ENCODE measurements around the gene TCF4.

Gene TCF4

GRCh38 chr18:55449412-55450140 is 138.4 kb downstream of the TCF4 start:
- DNase-seq: no peak
- peaks cover 33% of the 10 kb centered on the region for H3K9me3 Mint-ChIP-seq

GRCh38 chr18:55448420-55448819 is 139.6 kb downstream of the TCF4 start:
- Mint-ChIP-seq H3K4me1 (peaks cover 26% of the 10 kb centered on the region), H3K27ac (peak overlapping the region; percentile 62), H3K36me3 (ENCODE audit: low read depth) (peaks cover 66% of the 10 kb centered on the region), H3K9me3 (peaks cover 41% of the 10 kb centered on the region), H3K27me3 (ENCODE audit: low read depth, poor library complexity) (no peaks in the 10 kb centered on the region), H3K4me3 (no peak overlapping the region)
- TF ChIP-seq CTCF (IDR thresholded peaks at IDR 0.05): no peak
- no peak for DNase-seq

More at GRCh38 chr18:55449412-55450140, 138.4 kb downstream of the TCF4 start:
- no peaks in the 10 kb centered on the region for H3K27me3 Mint-ChIP-seq (ENCODE audit: low read depth, poor library complexity)
- peak overlapping the region; percentile 33 for H3K27ac Mint-ChIP-seq
- no peak for TF ChIP-seq CTCF (IDR thresholded peaks at IDR 0.05)
- peaks cover 23% of the 10 kb centered on the region for H3K4me1 Mint-ChIP-seq
- H3K4me3 Mint-ChIP-seq: no peak overlapping the region
- peaks cover 57% of the 10 kb centered on the region for H3K36me3 Mint-ChIP-seq (ENCODE audit: low read depth)

- peaks cover 32% of the 10 kb centered on the region for H3K4me1 Mint-ChIP-seq
- no peak overlapping the region for H3K27ac Mint-ChIP-seq
- H3K9me3 Mint-ChIP-seq: peaks cover 41% of the 10 kb centered on the region
- no peak for TF ChIP-seq CTCF (IDR thresholded peaks at IDR 0.05)
- H3K36me3 Mint-ChIP-seq (ENCODE audit: low read depth): peaks cover 66% of the 10 kb centered on the region
- DNase-seq: no peak
- H3K4me3 Mint-ChIP-seq: no peak overlapping the region
- H3K27me3 Mint-ChIP-seq (ENCODE audit: low read depth, poor library complexity): no peaks in the 10 kb centered on the region
These were observed 140.3 kb downstream of the TCF4 start for GRCh38 chr18:55447672-55448018.

GRCh38 chr18:55446996-55447671 is 140.9 kb downstream of the TCF4 start:
- no peak overlapping the region for H3K27ac Mint-ChIP-seq
- H3K27me3 Mint-ChIP-seq (ENCODE audit: low read depth, poor library complexity): no peaks in the 10 kb centered on the region

GRCh38 chr18:55444536-55444935 is 143.5 kb downstream of the TCF4 start:
- Mint-ChIP-seq H3K27me3 (ENCODE audit: low read depth, poor library complexity) (no peaks in the 10 kb centered on the region), H3K4me3 (no peak overlapping the region), H3K36me3 (ENCODE audit: low read depth) (peaks cover 64% of the 10 kb centered on the region), H3K4me1 (peaks cover 41% of the 10 kb centered on the region), H3K9me3 (peaks cover 41% of the 10 kb centered on the region), H3K27ac (no peak overlapping the region)
- TF ChIP-seq CTCF (IDR thresholded peaks at IDR 0.05): no peak
- DNase-seq: no peak

More at GRCh38 chr18:55446996-55447671, 140.9 kb downstream of the TCF4 start:
- Mint-ChIP-seq H3K36me3 (ENCODE audit: low read depth) (peaks cover 61% of the 10 kb centered on the region), H3K4me3 (no peak overlapping the region), H3K4me1 (peaks cover 32% of the 10 kb centered on the region), H3K9me3 (peaks cover 41% of the 10 kb centered on the region)
- no peak for DNase-seq
- TF ChIP-seq CTCF (IDR thresholded peaks at IDR 0.05): no peak
